Sciatic nerve (tissue), 2 donors: Measurements from ENCODE around the gene PTPRG. TPM values are rescaled to one million over a fixed set of nuclear protein-coding genes. Genes with fewer than 3 reads are reported as not detected.

ENCODE experiments used
- ATAC-seq: fragments of 200-7000 bp; cut with Tn5 transposase; one replicate; pipeline ENCODE4 v1.9.1; 2020; ENCODE audit warnings: mild to moderate bottlenecking, moderate library complexity
- DNase-seq: peaks from one replicate; pipeline ENCODE4 v3.0.0-alpha.2; 2020; ENCODE audit warnings: low spot score
- intact Hi-C: fragments of 100-400 bp; cut with DNase I; formaldehyde crosslinking; loops from one replicate; pipeline ENCODE4 v1.14.2; 2022
- total RNA-seq: library from RNA; stranded (reverse); fragmentation: NEBNext Ultra II Directional; extraction: Animal tissue kit (Norgen Biotek cat#: 25700); gene quantifications from one replicate; pipeline ENCODE4 v1.2.1, GENCODE V29; 2021
- donor health status: DM: no; HTN: no; CAD: no.
- donor health status: DM: no; HTN: no; CAD: no.

Gene PTPRG
- total RNA-seq, 1 donor from 2014 or later, result 67.7 TPM

DNA sequence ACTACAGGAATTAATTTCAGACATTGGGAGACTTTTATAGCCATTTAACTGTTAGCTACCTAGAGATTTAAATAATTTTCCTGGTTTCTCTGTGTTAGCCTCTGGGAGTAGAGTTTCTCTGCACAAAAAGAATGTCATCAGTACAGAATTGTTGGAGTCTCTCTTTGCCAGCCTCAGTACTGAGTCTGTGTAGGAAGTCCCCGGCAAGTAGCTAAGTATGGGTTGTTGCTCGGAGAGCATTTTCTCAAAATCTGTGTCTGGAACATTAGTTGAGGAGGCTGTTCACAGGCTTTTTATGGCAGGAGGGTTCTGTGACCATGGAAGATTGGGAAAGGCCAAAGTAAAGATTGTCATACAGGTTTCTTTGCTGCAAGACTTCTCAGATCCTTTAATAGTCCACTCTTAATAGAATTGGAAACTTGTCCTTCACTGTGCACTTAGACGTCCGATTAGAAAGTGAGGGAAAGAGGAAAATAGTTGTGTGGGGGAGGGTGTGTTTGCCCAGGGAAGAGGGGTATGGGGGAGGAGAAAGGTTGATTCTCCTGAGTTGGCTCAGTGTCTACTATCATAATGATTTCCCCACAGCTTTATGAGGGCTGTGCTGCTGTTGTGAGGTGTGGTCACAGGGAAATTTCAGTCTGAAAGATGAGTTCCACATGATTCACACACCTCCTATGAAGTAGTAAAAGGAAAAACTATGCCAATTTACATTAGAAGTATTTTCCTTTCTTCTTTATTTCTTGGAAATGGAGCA lies 207.1 kb downstream of the PTPRG start:
- ATAC-seq (peak; percentile 22), DNase-seq (no peak)
- intact Hi-C loops, result no loop called here

GRCh38 chr3:61769266-61769990 lies 208.1 kb downstream of the PTPRG start:
- ATAC-seq, result no peak
- no peak for DNase-seq
- intact Hi-C loops, result no loop called here

- ATAC-seq, result no peak
- intact Hi-C loops, result no loop called here
These were observed 210.6 kb downstream of the PTPRG start for GRCh38 chr3:61771976-61772375.

GRCh38 chr3:61772456-61772855 lies 211.1 kb downstream of the PTPRG start:
- DNase-seq (no peak), ATAC-seq (no peak)
- intact Hi-C loops, result no loop called here

More at GRCh38 chr3:61771976-61772375, 210.6 kb downstream of the PTPRG start:
- no peak for DNase-seq

GRCh38 chr3:61774279-61774890 lies 213.0 kb downstream of the PTPRG start:
- intact Hi-C loops, result no loop called here

GRCh38 chr3:61776390-61776789 lies 215.0 kb downstream of the PTPRG start:
- DNase-seq (no peak), ATAC-seq (peak; percentile 77)
- intact Hi-C loops, result no loop called here

More at GRCh38 chr3:61774279-61774890, 213.0 kb downstream of the PTPRG start:
- no peak for ATAC-seq
- no peak for DNase-seq

DNA sequence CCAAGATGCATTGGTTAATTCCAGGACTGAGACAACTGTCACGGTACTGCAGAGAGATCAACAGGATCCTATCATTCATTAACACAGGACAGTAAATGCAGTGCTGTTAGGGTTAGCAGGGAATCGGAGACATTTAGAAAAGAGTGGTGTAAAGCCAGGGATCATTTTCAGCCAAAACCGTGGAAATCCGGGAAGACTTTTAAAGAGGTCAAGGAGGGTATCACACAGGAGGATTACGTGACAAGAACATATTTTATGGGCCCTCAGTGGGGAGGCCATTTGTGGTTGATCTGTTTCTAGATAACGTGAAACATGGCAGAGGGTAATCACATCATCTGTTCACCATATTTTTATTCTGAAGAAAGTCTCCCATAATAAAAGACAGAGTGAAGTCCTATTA lies 216.1 kb downstream of the PTPRG start:
- no peak for ATAC-seq
- no peak for DNase-seq
- intact Hi-C loops, result no loop called here

GRCh38 chr3:61778095-61778494 lies 216.7 kb downstream of the PTPRG start:
- no peak for DNase-seq
- intact Hi-C loops, result no loop called here

DNA sequence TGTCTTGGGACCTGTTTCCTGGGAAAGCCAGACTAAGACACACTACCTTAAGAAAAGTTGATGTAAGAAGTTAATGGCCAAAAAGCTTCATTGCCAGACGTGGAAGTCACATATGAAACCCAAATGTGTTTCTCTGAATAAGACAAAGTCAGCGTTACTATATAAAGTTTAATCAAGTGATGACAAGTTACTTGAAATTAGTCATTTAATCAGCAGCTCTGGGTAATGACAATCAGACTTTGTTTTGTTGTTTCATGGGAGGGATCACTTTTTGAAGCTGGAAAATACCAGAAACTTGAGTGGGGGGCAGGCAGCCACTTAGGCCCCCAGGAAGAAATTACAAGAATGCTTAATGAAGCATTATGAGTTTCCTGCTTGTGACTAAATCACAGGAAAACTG lies 218.6 kb downstream of the PTPRG start:
- intact Hi-C loops, result no loop called here
- ATAC-seq, result no peak
- no peak for DNase-seq

More at GRCh38 chr3:61778095-61778494, 216.7 kb downstream of the PTPRG start:
- no peak for ATAC-seq

GRCh38 chr3:61780455-61781228 lies 219.3 kb downstream of the PTPRG start:
- intact Hi-C loops, result no loop called here
- DNase-seq, result no peak
- ATAC-seq, result no peak

- intact Hi-C loops, result no loop called here
- ATAC-seq (no peak), DNase-seq (no peak)
These were observed 222.8 kb downstream of the PTPRG start for GRCh38 chr3:61783993-61784718.

DNA sequence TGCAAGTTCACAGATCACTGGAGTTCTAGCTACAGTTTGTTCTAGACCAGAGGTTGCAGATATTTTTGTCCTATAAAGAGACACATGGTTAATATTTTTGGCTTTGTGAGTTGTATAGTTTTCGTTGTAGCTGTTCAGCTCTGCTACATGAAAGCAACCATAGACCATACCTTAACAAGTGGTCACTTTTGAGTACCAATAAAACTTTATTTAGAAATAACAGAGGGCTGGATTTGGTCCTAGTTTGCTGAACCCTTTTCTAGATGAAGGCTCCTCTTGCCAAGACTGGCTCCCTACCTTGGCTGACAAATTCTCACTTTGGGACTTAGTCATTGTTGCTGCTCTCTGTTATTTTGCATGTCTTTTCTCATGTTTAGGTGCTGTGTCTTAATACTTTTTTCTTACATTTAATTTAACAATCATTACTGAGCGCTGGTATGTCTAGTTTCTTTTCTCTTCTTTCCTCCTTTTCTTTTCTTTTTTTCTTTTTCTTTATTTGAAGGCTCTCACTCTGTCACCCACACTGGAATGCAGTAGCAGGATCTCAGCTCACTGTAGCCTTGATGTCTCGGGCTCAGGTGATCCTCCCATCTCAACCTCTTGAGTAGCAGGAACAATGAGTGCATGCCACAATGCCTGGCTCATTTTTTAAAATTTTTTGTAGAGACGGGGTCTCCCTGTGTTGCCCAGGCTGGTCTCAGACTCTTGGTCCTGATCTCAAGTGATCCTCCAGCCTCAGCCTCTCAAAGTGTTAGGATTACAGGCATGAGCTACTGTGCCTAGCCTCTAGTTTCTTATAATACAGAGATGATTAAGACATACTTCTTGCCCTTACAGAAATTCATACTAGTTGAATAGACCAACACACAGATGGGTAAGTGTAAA lies 227.5 kb downstream of the PTPRG start:
- no peak for ATAC-seq
- DNase-seq, result no peak
- intact Hi-C loops, result no loop called here

DNA sequence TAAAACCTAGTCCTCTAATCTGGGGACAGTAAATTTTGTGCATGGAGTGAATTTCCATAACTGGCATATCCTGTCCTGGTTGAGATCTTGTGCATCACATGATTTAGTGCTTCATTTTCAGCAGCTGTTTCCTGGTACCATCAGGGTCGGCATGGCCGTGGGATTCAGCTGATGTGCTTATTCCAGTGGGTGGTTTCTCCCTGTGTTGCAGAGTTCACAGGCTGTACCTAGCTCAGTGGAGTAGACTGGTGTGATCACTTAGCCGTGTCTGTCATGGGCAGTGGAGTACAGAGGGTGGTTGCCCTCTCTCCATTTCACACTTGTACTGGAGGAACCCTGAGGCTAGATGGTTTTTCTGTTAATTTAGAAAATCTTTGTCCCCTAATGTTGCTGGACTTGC lies 228.5 kb downstream of the PTPRG start:
- ATAC-seq (peak; percentile 38), DNase-seq (no peak)
- intact Hi-C loops, result no loop called here

DNA sequence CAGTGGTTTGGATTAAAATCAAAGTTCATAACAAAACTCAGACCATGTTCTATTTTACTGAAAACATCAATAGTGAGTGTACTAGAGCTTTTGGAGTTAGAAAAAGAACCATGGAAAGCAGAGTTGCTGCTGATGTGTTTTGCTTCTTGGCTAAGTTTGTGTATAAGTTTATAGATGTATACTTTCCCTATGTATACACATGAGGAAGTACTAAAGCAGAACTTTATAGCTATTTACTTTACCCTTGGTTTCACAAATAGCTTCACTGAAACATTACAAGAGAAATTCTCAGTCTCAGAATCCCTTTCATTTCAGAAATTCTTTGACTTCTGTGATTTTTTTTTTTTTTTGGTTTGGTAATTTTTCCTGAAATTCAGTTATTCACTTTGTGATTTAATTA lies 229.0 kb downstream of the PTPRG start:
- intact Hi-C loops, result no loop called here
- ATAC-seq (no peak), DNase-seq (no peak)

GRCh38 chr3:61793056-61793455 lies 231.7 kb downstream of the PTPRG start:
- DNase-seq (no peak), ATAC-seq (no peak)
- intact Hi-C loops, result no loop called here

DNA sequence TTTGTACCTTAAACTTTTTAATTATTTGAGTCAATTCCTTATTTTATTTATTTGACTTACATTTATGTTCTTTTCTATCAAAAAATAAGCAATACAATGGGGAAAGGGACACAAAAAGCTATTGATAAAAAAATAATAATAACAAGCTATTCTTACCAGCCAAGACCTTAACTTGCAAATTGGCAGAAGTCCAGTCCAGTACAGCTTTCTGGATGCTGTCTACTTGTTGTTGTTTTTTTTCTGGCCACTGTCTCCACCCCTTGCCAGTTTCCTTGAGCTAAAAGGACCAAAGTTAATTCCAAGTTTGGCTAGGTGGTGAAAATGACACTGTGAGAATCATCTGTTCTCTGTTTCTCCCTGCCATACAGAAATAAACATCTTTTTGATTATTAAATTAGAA lies 232.2 kb downstream of the PTPRG start:
- no peak for DNase-seq
- intact Hi-C loops, result no loop called here
- no peak for ATAC-seq

DNA sequence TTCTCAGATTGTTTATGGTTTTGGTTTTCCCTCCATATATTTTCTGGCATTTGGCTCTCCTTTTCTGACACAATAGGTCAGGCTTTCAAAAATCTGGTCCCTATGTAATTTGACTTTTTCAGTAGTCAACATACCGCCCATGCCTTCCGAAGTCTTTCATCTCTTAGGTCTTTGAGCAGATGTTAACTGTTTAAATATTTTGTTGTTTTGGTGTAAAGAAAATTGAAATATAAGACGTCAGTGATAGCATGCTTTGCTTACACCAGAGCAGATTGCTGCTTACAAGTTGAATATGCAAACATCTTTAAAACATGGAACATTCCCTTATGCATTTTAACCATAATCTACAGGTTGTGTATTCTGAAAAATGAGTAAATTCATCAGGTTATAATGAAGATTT lies 233.0 kb downstream of the PTPRG start:
- no peak for DNase-seq
- intact Hi-C loops, result no loop called here
- ATAC-seq, result no peak

DNA sequence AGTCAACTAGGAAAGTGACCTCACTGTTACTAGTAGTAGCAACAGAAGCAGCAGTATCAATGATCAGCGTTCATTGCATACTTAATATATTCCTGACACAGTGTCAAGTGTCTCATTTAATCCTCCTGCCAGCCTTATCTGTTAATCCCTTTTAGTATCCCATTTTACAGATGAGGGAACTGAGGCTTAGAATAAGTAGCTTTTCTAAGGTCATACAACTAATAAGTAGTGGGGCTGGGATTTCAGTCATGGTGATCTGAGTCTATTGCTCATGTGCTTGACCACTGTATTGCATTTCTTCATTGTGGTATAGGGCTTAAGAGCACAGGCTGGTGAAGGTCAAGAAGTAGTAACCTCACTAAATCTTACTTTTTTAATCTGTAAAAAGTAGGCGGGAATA lies 233.6 kb downstream of the PTPRG start:
- intact Hi-C loops, result no loop called here
- DNase-seq, result no peak

More for the DNA sequence above, 233.6 kb downstream of the PTPRG start:
- ATAC-seq, result no peak
